PC-9 (cell line): ENCODE data around the gene ATXN1. TPM values are rescaled to one million over a fixed set of nuclear protein-coding genes. Genes with fewer than 3 reads are reported as not detected.

Source experiments
- BruUV-seq: library from RNA; stranded (reverse); fragments of 400-500 nt; replicated peaks from 2 replicates; lab custom pipeline; 2021; lab: Mats Ljungman, UMichigan
- CTCF ChIA-PET: fragments of 300-600 bp; sonication (Branson Sonifier 250); formaldehyde crosslinking; loops from one replicate; lab custom pipeline; 2022; ENCODE audit warnings: antibody characterized with exemption; lab: Charles Lee
- POLR2A ChIA-PET: fragments of 300-600 bp; sonication (Branson Sonifier 250); formaldehyde crosslinking; loops from one replicate; lab custom pipeline; 2022; ENCODE audit warnings: antibody characterized with exemption; ENCODE audit not compliant: unreplicated experiment; lab: Charles Lee
- DNase-seq, 2 experiments: peaks; one replicate each; pipeline versions ENCODE4 v3.0.0 to v3.0.0-alpha.2; 2015 to 2022; ENCODE audit warnings: mixed read lengths in 1 of 2
- H2AFZ ChIP-seq: fragments of 200-600 bp; sonication (generic); 2 replicates; pipeline ENCODE4 v1.8.1; 2017; ENCODE audit warnings: antibody characterized with exemption
- H3F3A ChIP-seq: fragments of 200-600 bp; sonication (generic); 2 replicates; pipeline ENCODE4 v1.8.1; 2017; ENCODE audit warnings: antibody characterized with exemption, mild to moderate bottlenecking, low read depth; ENCODE audit not compliant: insufficient read depth
- H3K27ac ChIP-seq: fragments of 200-600 bp; sonication (generic); 2 replicates; pipeline ENCODE4 v1.6.1; 2016; ENCODE audit warnings: mixed run types
- H3K27me3 ChIP-seq: fragments of 200-600 bp; sonication (generic); 2 replicates; pipeline ENCODE4 v1.6.1; 2016; ENCODE audit warnings: low read depth, mixed run types; ENCODE audit not compliant: insufficient read depth
- H3K36me3 ChIP-seq: fragments of 200-600 bp; sonication (generic); 2 replicates; pipeline ENCODE4 v1.6.1; 2016; ENCODE audit warnings: low read depth, mixed run types
- H3K4me1 ChIP-seq: fragments of 200-600 bp; sonication (generic); replicated peaks from 2 replicates; pipeline ENCODE4 v1.6.1; 2016; ENCODE audit warnings: mixed run types; ENCODE audit not compliant: insufficient read depth
- H3K4me2 ChIP-seq: fragments of 200-600 bp; sonication (generic); 2 replicates; pipeline ENCODE4 v1.6.1; 2017; ENCODE audit warnings: mixed run types
- H3K4me3 ChIP-seq: fragments of 200-600 bp; sonication (generic); 2 replicates; pipeline ENCODE4 v1.6.1; 2016; ENCODE audit warnings: mixed run types
- H3K79me2 ChIP-seq: fragments of 200-600 bp; sonication (generic); 2 replicates; pipeline ENCODE4 v1.6.1; 2017; ENCODE audit warnings: low read depth, mixed run types
- H3K9me2 ChIP-seq: fragments of 200-600 bp; sonication (generic); 2 replicates; pipeline ENCODE4 v1.8.1; 2017; ENCODE audit warnings: mild to moderate bottlenecking; ENCODE audit not compliant: insufficient read depth
- H3K9me3 ChIP-seq: fragments of 200-600 bp; sonication (generic); 2 replicates; pipeline ENCODE4 v1.8.1; 2016; ENCODE audit warnings: low read depth; ENCODE audit not compliant: insufficient read depth
- H4K20me1 ChIP-seq: fragments of 200-600 bp; sonication (generic); 2 replicates; pipeline ENCODE4 v1.8.1; 2017; ENCODE audit not compliant: insufficient read depth
- EZH2 ChIP-seq: fragments of 200-600 bp; sonication (generic); IDR thresholded peaks from 2 replicates; pipeline ENCODE4 v1.8.0; 2017; ENCODE audit warnings: antibody characterized with exemption, low read depth
- intact Hi-C: fragments of 100-400 bp; cut with micrococcal nuclease; formaldehyde crosslinking; loops from one replicate; pipeline ENCODE4 v1.10.0; 2022; ENCODE audit not compliant: unreplicated experiment
- total RNA-seq: library from RNA; stranded (reverse); gene quantifications from 2 replicates; pipeline ENCODE4 v1.2.3, GENCODE V29; 2021
- TF ChIP-seq, protein P1 (sequence below): fragments of 200-600 bp; sonication (generic); conservative IDR thresholded peaks from 2 replicates; pipeline ENCODE4 v1.6.1; 2017; ENCODE audit warnings: mixed run types, antibody characterized with exemption, mild to moderate bottlenecking, moderate library complexity

Gene ATXN1
- total RNA-seq, 1 experiment from 2014 or later: 42.7 TPM

DNA sequence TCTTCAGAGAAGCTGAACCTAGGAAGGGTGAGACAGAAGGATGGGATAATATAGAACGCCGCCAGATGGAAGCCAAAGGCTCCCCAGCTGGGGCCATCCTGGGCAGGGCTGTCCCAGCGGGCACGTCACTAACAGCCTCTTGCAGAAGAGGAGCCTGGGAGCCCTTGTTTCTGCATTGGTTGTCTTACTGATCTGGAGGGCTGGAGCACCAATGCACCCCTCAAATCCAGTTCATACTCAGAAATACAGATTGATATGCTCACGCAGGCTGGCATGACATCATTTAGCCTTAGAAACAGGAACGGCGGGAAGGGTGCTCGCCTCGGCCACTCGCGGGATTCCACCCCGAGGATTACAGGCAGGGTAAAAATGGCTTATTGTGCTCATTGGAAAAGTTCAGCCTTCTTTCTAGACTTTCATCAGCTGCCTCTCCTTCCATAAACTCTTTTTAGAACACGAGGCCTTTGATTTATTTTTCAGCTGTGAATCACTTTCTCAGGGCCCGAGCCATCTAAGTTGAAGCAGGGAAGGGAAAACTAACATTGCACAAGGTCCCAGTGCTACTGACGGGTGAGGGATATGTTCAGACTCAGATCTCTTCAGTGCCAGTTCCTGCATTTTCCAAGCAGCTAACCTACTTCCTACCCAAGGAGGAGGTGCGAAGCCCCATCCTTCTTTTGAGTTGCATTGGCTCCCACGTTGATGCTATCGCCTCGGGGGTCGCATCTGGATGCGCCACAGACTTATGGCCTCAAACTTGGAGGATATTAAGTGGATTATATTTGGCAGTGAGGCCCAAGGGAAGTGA, 440.5 kb downstream of the ATXN1 start:
- H3K4me2 ChIP-seq: peak overlapping the region; percentile 71
- no peak overlapping the region; the same call in 1 of the 2 replicates for H3K4me3 ChIP-seq
- peaks cover 16% of the 10 kb centered on the region for H3K4me1 ChIP-seq
- no peaks in the 10 kb centered on the region for H3K9me3 ChIP-seq
- no peak overlapping the region for H2AFZ ChIP-seq
- no peaks in the 10 kb centered on the region for H4K20me1 ChIP-seq
- intact Hi-C loops: loop anchor here (1.0 kb wide), 1 partner anchor 26 kb away; no protein-coding TSS in a partner anchor
- no peak for TF ChIP-seq EZH2
- TF ChIP-seq, protein P1, sequence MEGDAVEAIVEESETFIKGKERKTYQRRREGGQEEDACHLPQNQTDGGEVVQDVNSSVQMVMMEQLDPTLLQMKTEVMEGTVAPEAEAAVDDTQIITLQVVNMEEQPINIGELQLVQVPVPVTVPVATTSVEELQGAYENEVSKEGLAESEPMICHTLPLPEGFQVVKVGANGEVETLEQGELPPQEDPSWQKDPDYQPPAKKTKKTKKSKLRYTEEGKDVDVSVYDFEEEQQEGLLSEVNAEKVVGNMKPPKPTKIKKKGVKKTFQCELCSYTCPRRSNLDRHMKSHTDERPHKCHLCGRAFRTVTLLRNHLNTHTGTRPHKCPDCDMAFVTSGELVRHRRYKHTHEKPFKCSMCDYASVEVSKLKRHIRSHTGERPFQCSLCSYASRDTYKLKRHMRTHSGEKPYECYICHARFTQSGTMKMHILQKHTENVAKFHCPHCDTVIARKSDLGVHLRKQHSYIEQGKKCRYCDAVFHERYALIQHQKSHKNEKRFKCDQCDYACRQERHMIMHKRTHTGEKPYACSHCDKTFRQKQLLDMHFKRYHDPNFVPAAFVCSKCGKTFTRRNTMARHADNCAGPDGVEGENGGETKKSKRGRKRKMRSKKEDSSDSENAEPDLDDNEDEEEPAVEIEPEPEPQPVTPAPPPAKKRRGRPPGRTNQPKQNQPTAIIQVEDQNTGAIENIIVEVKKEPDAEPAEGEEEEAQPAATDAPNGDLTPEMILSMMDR: no peak
- H3K79me2 ChIP-seq: no peaks in the 10 kb centered on the region
- H3K36me3 ChIP-seq: no peaks in the 10 kb centered on the region
- BruUV-seq: no TSS peak
- H3F3A ChIP-seq: peaks cover 7% of the 10 kb centered on the region; the same call in 1 of the 2 replicates
- CTCF ChIA-PET: interaction anchor here (0.5 kb wide), 1 partner anchor 449 kb away, joined by 11 read pairs; no protein-coding TSS in a partner anchor
- POLR2A ChIA-PET: interaction anchor here (0.7 kb wide), 1 partner anchor 346 kb away, joined by 4 read pairs; no protein-coding TSS in a partner anchor
- H3K27me3 ChIP-seq: no peaks in the 10 kb centered on the region
- no peaks in the 10 kb centered on the region for H3K9me2 ChIP-seq
- H3K27ac ChIP-seq: no peak overlapping the region
- no peak for DNase-seq

DNA sequence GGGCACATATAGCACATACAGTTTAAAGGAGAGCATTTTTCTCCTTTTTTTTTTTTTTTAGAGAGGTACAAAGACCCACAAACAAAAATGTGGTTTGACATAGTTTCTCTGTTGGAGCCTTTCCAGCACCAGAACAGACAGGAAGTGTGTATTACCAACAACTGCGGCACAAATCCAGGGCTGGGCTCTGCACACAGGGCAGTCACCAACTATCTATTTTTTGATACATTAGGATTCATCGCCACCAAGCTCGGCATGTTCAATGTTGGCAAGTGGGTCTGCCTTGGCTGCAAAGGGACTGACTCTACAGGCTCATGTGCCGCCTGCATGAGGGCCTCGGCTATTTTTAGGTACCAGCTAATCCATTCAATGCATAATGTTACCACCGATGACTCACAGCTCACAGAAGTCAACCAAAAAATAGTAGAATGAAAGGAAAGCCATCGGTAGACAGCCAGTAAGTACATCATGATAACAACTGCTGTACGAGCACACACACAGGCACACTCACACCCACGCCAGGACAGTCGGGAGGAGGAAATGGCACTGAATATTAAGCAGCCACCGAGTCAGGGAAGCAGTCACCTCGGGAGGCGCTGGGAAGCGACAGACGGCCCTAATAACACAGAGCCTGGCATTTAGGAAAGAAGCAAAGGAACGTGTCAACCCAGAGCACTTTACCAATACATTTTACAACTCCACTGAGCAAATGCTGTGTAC, 441.3 kb downstream of the ATXN1 start:
- Histone ChIP-seq H3K9me2 (no peaks in the 10 kb centered on the region), H2AFZ (0 out of 2 replicates have a peak overlapping the region, but pooled peaks have one; percentile 36), H3K4me1 (peaks cover 16% of the 10 kb centered on the region), H3K27ac (no peak overlapping the region), H3K4me2 (peak overlapping the region; percentile 71), H3K36me3 (no peaks in the 10 kb centered on the region), H3K79me2 (no peaks in the 10 kb centered on the region), H4K20me1 (no peaks in the 10 kb centered on the region), H3K27me3 (no peaks in the 10 kb centered on the region), H3K9me3 (no peaks in the 10 kb centered on the region), H3K4me3 (peak overlapping the region; percentile 29; the same call in 1 of the 2 replicates), H3F3A (peaks cover 7% of the 10 kb centered on the region; the same call in 1 of the 2 replicates)
- no TSS peak for BruUV-seq
- peak; percentile 61 to 68 for DNase-seq
- no peak for TF ChIP-seq EZH2
- TF ChIP-seq, protein P1: no peak
- intact Hi-C loops: loop anchor here (1.0 kb wide), 1 partner anchor 26 kb away; no protein-coding TSS in a partner anchor
- ChIA-PET POLR2A (interaction anchor here (0.7 kb wide), 2 partner anchors 345 to 783 kb away, joined by 3 to 4 read pairs; no protein-coding TSS in a partner anchor), CTCF (interaction anchor here (0.5 to 0.6 kb wide), 2 partner anchors 12 to 450 kb away, joined by 3 to 11 read pairs; no protein-coding TSS in a partner anchor)
